Mesenchymal stem cell (in vitro differentiated cells and primary cell): Measurements from ENCODE around the gene DPH1.
A peak's percentile ranks its signal among the peaks of the same experiment; 100 is the strongest.

ENCODE experiments used
- DNase-seq: peaks from one replicate; pipeline ENCODE4 v3.0.0-alpha.2; 2013
- H2AFZ ChIP-seq: one replicate; pipeline ENCODE4 v1.6.1; 2013; ENCODE audit warnings: low read depth, mild to moderate bottlenecking, control low read depth, inconsistent platforms, low read length, moderate library complexity
- H2AK5ac ChIP-seq: 2 replicates; pipeline ENCODE4 v1.6.1; 2013; ENCODE audit warnings: low read length, moderate library complexity, mild to moderate bottlenecking, inconsistent platforms; ENCODE audit not compliant: severe bottlenecking
- H2BK120ac ChIP-seq: one replicate; pipeline ENCODE4 v1.6.1; 2013; ENCODE audit warnings: low read depth, mild to moderate bottlenecking, inconsistent platforms, low read length, moderate library complexity
- H2BK12ac ChIP-seq, 2 experiments: one replicate each; pipeline ENCODE4 v1.6.1; 2013; ENCODE audit warnings: inconsistent platforms in 2 of 2, low read length in 2 of 2, mild to moderate bottlenecking in 2 of 2, moderate library complexity in 2 of 2, control low read depth in 1 of 2
- H2BK15ac ChIP-seq: one replicate; pipeline ENCODE4 v1.6.1; 2013; ENCODE audit warnings: mild to moderate bottlenecking, low read depth, inconsistent platforms; ENCODE audit not compliant: poor library complexity, severe bottlenecking
- H2BK5ac ChIP-seq: 2 replicates; pipeline ENCODE4 v1.6.1; 2013; ENCODE audit warnings: low read depth, mild to moderate bottlenecking, low read length, control low read depth, inconsistent platforms; ENCODE audit not compliant: poor library complexity, severe bottlenecking
- H3K14ac ChIP-seq, 2 experiments: one replicate each; pipeline ENCODE4 v1.6.1; 2013; ENCODE audit warnings: inconsistent platforms in 2 of 2, low read length in 2 of 2, control low read depth in 1 of 2, mild to moderate bottlenecking in 1 of 2, moderate library complexity in 1 of 2
- H3K18ac ChIP-seq, 2 experiments: one replicate each; pipeline ENCODE4 v1.6.1; 2013; ENCODE audit warnings: inconsistent platforms in 2 of 2, low read length in 2 of 2, control low read depth in 1 of 2, low read depth in 1 of 2, mild to moderate bottlenecking in 1 of 2
- H3K23ac ChIP-seq, 2 experiments: one replicate each; pipeline ENCODE4 v1.6.1; 2013; ENCODE audit warnings: inconsistent platforms in 2 of 2, low read length in 2 of 2, mild to moderate bottlenecking in 2 of 2, moderate library complexity in 2 of 2, control low read depth in 1 of 2
- H3K27ac ChIP-seq: 2 replicates; pipeline ENCODE4 v1.5.1; 2013; ENCODE audit warnings: mild to moderate bottlenecking, moderate library complexity, low read length, control low read depth, inconsistent platforms; ENCODE audit not compliant: poor library complexity, severe bottlenecking
- H3K27me3 ChIP-seq, 2 experiments: 2 replicates each; pipeline versions ENCODE4 v1.6.1 to v1.7.0; 2013; ENCODE audit warnings: low read length in 2 of 2, mild to moderate bottlenecking in 2 of 2, moderate library complexity in 2 of 2, control low read depth in 1 of 2, inconsistent platforms in 1 of 2; ENCODE audit not compliant: control insufficient read depth in 1 of 2, insufficient read depth in 1 of 2
- H3K36me3 ChIP-seq, 2 experiments: 2 replicates each; pipeline versions ENCODE4 v1.6.1 to v1.7.0; 2013; ENCODE audit warnings: low read length in 2 of 2, control low read depth in 1 of 2, inconsistent platforms in 1 of 2, low read depth in 1 of 2, mild to moderate bottlenecking in 1 of 2; ENCODE audit not compliant: insufficient read depth in 2 of 2, control insufficient read depth in 1 of 2
- H3K4ac ChIP-seq, 2 experiments: one replicate each; pipeline ENCODE4 v1.6.1; 2013; ENCODE audit warnings: inconsistent platforms in 2 of 2, low read length in 2 of 2, mild to moderate bottlenecking in 2 of 2, moderate library complexity in 2 of 2, control low read depth in 1 of 2, low read depth in 1 of 2
- H3K4me1 ChIP-seq: 2 replicates; pipeline ENCODE4 v1.6.1; 2013; ENCODE audit warnings: low read depth, low read length, control low read depth; ENCODE audit not compliant: control insufficient read depth, insufficient read depth
- H3K4me2 ChIP-seq: 2 replicates; pipeline ENCODE4 v1.6.1; 2013; ENCODE audit warnings: low read length, mild to moderate bottlenecking, inconsistent platforms; ENCODE audit not compliant: poor library complexity, severe bottlenecking
- H3K4me3 ChIP-seq, 2 experiments: 2 replicates each; pipeline versions ENCODE4 v1.5.1 to v1.7.0; 2013; ENCODE audit warnings: low read length in 2 of 2, mild to moderate bottlenecking in 2 of 2, control low read depth in 1 of 2, low read depth in 1 of 2; ENCODE audit not compliant: insufficient read depth in 1 of 2
- H3K79me1 ChIP-seq: replicated peaks from 2 replicates; pipeline ENCODE4 v1.6.1; 2013; ENCODE audit warnings: mild to moderate bottlenecking, control low read depth, low read length, inconsistent platforms; ENCODE audit not compliant: poor library complexity, severe bottlenecking
- H3K9ac ChIP-seq: 2 replicates; pipeline ENCODE4 v1.7.0; 2013; ENCODE audit warnings: mild to moderate bottlenecking, low read length, moderate library complexity
- H3K9me3 ChIP-seq: 2 replicates; pipeline ENCODE4 v1.7.0; 2013; ENCODE audit warnings: mild to moderate bottlenecking, low read length; ENCODE audit not compliant: control insufficient read depth
- H4K8ac ChIP-seq: one replicate; pipeline ENCODE4 v1.6.1; 2013; ENCODE audit warnings: inconsistent platforms, mild to moderate bottlenecking, low read length, moderate library complexity
- H4K91ac ChIP-seq: one replicate; pipeline ENCODE4 v1.6.1; 2013; ENCODE audit warnings: mild to moderate bottlenecking, low read length, inconsistent platforms
- WGBS: methylation state at CpG from one replicate; pipeline ENCODE4 v1.1.7; 2013; ENCODE audit warnings: mixed read lengths; 5-methylcytosine and 5-hydroxymethylcytosine counted together

Gene DPH1

GRCh38 chr17:2023256-2023655, 6.7 kb upstream of the DPH1 start:
- Histone ChIP-seq H3K36me3 (no peaks in the 10 kb centered on the region), H2AFZ (no peak overlapping the region), H3K23ac (no peak overlapping the region), H3K4me1 (peaks cover 29% of the 10 kb centered on the region), H3K9me3 (no peaks in the 10 kb centered on the region), H3K9ac (no peak overlapping the region), H3K79me1 (no peaks in the 10 kb centered on the region), H2BK120ac (no peak overlapping the region), H3K4ac (no peak overlapping the region), H3K27ac (no peak overlapping the region), H3K27me3 (peaks cover 63 to 76% of the 10 kb centered on the region in 2 experiments), H3K14ac (no peak overlapping the region), H2BK12ac (no peak overlapping the region), H2BK5ac (no peak overlapping the region), H2AK5ac (no peak overlapping the region), H3K4me3 (no peak overlapping the region), H3K18ac (no peak overlapping the region), H2BK15ac (no peak overlapping the region), H4K8ac (no peak overlapping the region), H4K91ac (no peak overlapping the region), H3K4me2 (no peak overlapping the region)
- 50% methylated on average over 16 of the region's 16 CpGs for WGBS
- no peak for DNase-seq

DNA sequence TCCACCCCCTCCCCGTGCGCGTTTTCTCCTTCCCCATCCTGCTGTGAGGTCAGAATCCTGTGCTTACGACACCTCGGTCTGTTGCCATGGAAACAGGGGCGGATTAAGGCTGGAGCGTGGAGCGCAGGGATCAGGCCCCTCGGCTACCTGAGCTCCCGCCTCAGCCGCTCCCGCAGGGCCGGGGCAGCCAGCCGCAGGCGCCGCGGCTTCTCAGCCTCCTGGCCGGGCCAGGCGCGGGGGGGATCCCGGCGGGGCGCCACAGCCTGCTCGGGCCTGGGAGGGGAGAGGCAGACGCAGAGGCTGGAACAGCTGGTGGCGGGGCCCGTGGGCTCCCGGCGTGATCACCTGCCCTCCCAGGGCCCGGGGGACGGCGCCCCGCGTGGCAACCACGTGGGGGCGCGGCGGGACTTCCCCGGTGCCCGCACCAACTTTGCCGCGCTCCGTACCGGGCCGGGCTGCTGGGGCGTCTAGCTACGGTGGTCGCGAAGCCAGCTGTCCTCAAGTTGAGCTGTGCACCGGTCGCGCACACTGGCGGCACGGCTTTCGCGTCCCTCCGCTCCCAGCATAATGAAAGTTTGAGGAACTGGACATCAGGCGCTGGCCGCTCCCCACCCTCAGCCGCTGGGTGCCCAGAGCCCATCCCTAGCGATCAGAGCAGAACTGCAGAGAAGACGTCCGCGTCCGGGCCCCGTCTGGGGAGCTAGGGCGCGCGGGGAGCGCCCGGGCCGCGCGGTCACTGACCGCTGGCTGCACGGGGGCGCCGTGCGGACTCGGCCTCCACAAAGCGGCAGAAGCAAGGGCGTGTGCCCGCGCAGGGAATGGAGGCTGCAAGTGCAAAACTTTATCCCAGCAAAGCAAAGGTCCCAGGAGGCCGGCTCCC, 6.0 kb upstream of the DPH1 start:
- peaks cover 62 to 76% of the 10 kb centered on the region in 2 experiments for H3K27me3 ChIP-seq
- no peaks in the 10 kb centered on the region for H3K9me3 ChIP-seq
- H3K14ac ChIP-seq: no peak overlapping the region
- H3K79me1 ChIP-seq: no peaks in the 10 kb centered on the region
- H4K91ac ChIP-seq: no peak overlapping the region
- H3K4me2 ChIP-seq: peak overlapping the region; percentile 89
- H3K27ac ChIP-seq: no peak overlapping the region
- no peak overlapping the region for H3K9ac ChIP-seq
- 3% methylated on average over 71 of the region's 85 CpGs for WGBS
- no peak overlapping the region for H2BK12ac ChIP-seq
- no peak overlapping the region for H4K8ac ChIP-seq
- peak; percentile 43 for DNase-seq
- no peak overlapping the region for H2BK5ac ChIP-seq
- no peak overlapping the region for H3K18ac ChIP-seq
- H2BK15ac ChIP-seq: no peak overlapping the region
- peaks cover 30% of the 10 kb centered on the region for H3K4me1 ChIP-seq
- peak overlapping the region; percentile 16 to 62 for H3K4me3 ChIP-seq
- no peak overlapping the region for H2AFZ ChIP-seq
- H3K23ac ChIP-seq: no peak overlapping the region
- H2BK120ac ChIP-seq: no peak overlapping the region
- no peak overlapping the region for H3K4ac ChIP-seq
- no peak overlapping the region for H2AK5ac ChIP-seq
- no peaks in the 10 kb centered on the region for H3K36me3 ChIP-seq

GRCh38 chr17:2024572-2025219, 5.3 kb upstream of the DPH1 start:
- H2AFZ ChIP-seq: no peak overlapping the region
- H3K4me3 ChIP-seq: peak overlapping the region; percentile 44 to 62
- no peak overlapping the region for H3K18ac ChIP-seq
- no peak overlapping the region for H2BK12ac ChIP-seq
- no peak overlapping the region for H2BK15ac ChIP-seq
- DNase-seq: no peak
- peaks cover 34% of the 10 kb centered on the region for H3K4me1 ChIP-seq
- H3K27ac ChIP-seq: no peak overlapping the region
- peak overlapping the region; percentile 89 for H3K4me2 ChIP-seq
- H3K14ac ChIP-seq: no peak overlapping the region
- H2BK5ac ChIP-seq: no peak overlapping the region
- H3K79me1 ChIP-seq: no peaks in the 10 kb centered on the region
- H3K4ac ChIP-seq: no peak overlapping the region
- H2BK120ac ChIP-seq: no peak overlapping the region
- H3K23ac ChIP-seq: no peak overlapping the region
- no peak overlapping the region for H4K91ac ChIP-seq
- H4K8ac ChIP-seq: no peak overlapping the region
- no peaks in the 10 kb centered on the region for H3K36me3 ChIP-seq
- H2AK5ac ChIP-seq: no peak overlapping the region
- WGBS: 4% methylated on average over 58 of the region's 73 CpGs
- H3K27me3 ChIP-seq: peaks cover 56 to 71% of the 10 kb centered on the region in 2 experiments
- no peak overlapping the region for H3K9ac ChIP-seq
- no peaks in the 10 kb centered on the region for H3K9me3 ChIP-seq

DNA sequence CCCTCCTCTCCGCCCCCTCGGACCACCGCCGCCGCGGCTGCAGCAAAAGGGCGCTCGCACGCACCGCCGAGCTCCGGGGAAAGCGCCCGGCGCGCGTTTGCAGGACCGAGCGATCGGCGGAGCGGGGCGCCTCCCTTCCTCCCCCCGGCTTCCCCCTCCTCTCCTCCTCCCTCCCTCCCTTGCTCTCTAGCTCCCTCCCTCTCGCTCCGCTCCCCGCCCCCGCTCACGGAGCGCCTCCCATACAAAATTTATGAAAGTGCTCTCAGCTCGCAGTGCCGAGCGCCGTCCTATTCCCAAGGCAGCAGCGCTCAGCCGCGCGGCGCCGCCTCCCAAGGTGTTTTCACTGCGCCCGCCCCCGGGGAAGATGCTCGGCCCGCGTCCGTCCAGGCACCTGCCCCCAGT, 4.7 kb upstream of the DPH1 start, which contains the start of gene RTN4RL1:
TSS of gene RTN4RL1 (minus strand) at position 115 of the 402 bp plus-strand sequence. CDS start 469 bp downstream, outside the sequence.
- WGBS: under 1% methylated on average over 46 of the region's 47 CpGs

More for the DNA sequence above, 4.7 kb upstream of the DPH1 start, which contains the start of gene RTN4RL1:
- H3K9me3 ChIP-seq: no peaks in the 10 kb centered on the region
- H3K36me3 ChIP-seq: no peaks in the 10 kb centered on the region
- H3K4me3 ChIP-seq: peak within 1 kb of the TSS; percentile 44 to 62
- peak within 1 kb of the TSS; percentile 36 for H2AFZ ChIP-seq
- no peak within 1 kb of the TSS for H2BK15ac ChIP-seq
- H4K8ac ChIP-seq: peak within 1 kb of the TSS; percentile 9
- H3K4me1 ChIP-seq: peaks cover 35% of the 10 kb centered on the region
- no peak within 1 kb of the TSS for H3K14ac ChIP-seq
- H2AK5ac ChIP-seq: no peak within 1 kb of the TSS
- no peaks in the 10 kb centered on the region for H3K79me1 ChIP-seq
- H3K27me3 ChIP-seq: peaks cover 51 to 65% of the 10 kb centered on the region in 2 experiments
- peak within 1 kb of the TSS; percentile 89 for H3K4me2 ChIP-seq
- no peak within 1 kb of the TSS for H3K23ac ChIP-seq
- H2BK120ac ChIP-seq: no peak within 1 kb of the TSS
- H2BK12ac ChIP-seq: no peak within 1 kb of the TSS
- H3K18ac ChIP-seq: no peak within 1 kb of the TSS
- no peak within 1 kb of the TSS for H2BK5ac ChIP-seq
- H3K4ac ChIP-seq: no peak within 1 kb of the TSS
- H3K27ac ChIP-seq: no peak within 1 kb of the TSS
- no peak within 1 kb of the TSS for H4K91ac ChIP-seq
- H3K9ac ChIP-seq: no peak within 1 kb of the TSS
- DNase-seq: peak; percentile 47
